Calu3 (cell line): ENCODE data around the gene STRIP2. TPM values are rescaled to one million over a fixed set of nuclear protein-coding genes. Genes with fewer than 3 reads are reported as not detected.

Source experiments
- BruUV-seq: library from RNA; stranded (reverse); fragments of 400-500 nt; replicated peaks from 2 replicates; lab custom pipeline; 2021; lab: Mats Ljungman, UMichigan
- CTCF ChIA-PET: fragments of 300-600 bp; sonication (Branson Sonifier 250); formaldehyde crosslinking; loops from one replicate; lab custom pipeline; 2022; ENCODE audit warnings: antibody characterized with exemption; lab: Charles Lee
- DNase-seq: peaks from one replicate; pipeline ENCODE4 v3.0.0; 2022
- H3K27ac Mint-ChIP-seq: one replicate; pipeline ENCODE4 v1.8.0; 2022; ENCODE audit warnings: mixed read lengths; ENCODE audit not compliant: unreplicated experiment
- H3K27me3 Mint-ChIP-seq: one replicate; pipeline ENCODE4 v1.8.0; 2022; ENCODE audit warnings: mixed read lengths; ENCODE audit not compliant: unreplicated experiment
- H3K36me3 Mint-ChIP-seq: one replicate; pipeline ENCODE4 v1.8.0; 2022; ENCODE audit warnings: mild to moderate bottlenecking, moderate library complexity, mixed read lengths; ENCODE audit not compliant: insufficient read depth, unreplicated experiment
- H3K4me1 Mint-ChIP-seq: one replicate; pipeline ENCODE4 v1.8.0; 2022; ENCODE audit warnings: mild to moderate bottlenecking, low read depth, mixed read lengths; ENCODE audit not compliant: unreplicated experiment
- H3K4me3 Mint-ChIP-seq: one replicate; pipeline ENCODE4 v1.8.0; 2022; ENCODE audit warnings: mild to moderate bottlenecking, low read depth, moderate library complexity, mixed read lengths; ENCODE audit not compliant: unreplicated experiment
- H3K9me3 Mint-ChIP-seq: one replicate; pipeline ENCODE4 v1.8.0; 2022; ENCODE audit warnings: low read depth, mixed read lengths; ENCODE audit not compliant: unreplicated experiment
- CTCF ChIP-seq: fragments of 200-600 bp; IDR thresholded peaks from one replicate; pipeline ENCODE4 v1.8.0; 2022; ENCODE audit warnings: antibody characterized with exemption; ENCODE audit not compliant: unreplicated experiment
- intact Hi-C: fragments of 100-400 bp; cut with micrococcal nuclease; formaldehyde crosslinking; loops from one replicate; pipeline ENCODE4 v1.10.0; 2022; ENCODE audit not compliant: unreplicated experiment
- total RNA-seq: library from RNA; stranded (reverse); gene quantifications from 2 replicates; pipeline ENCODE4 v1.2.3, GENCODE V29; 2022

The STRIP2 gene
- total RNA-seq, 1 experiment from 2014 or later = 10.1 TPM

GRCh38 chr7:129434675-129435318 is 565 bp downstream of the STRIP2 start:
- H3K9me3 Mint-ChIP-seq = no peaks in the 10 kb centered on the region
- no peak for TF ChIP-seq CTCF
- BruUV-seq = no TSS peak
- H3K36me3 Mint-ChIP-seq = peaks cover 25% of the 10 kb centered on the region
- CTCF ChIA-PET = interaction anchor here (0.9 to 2.6 kb wide), 6 partner anchors 13 to 271 kb away, joined by 3 to 21 read pairs (median 6); no protein-coding TSS in a partner anchor
- peaks cover 15% of the 10 kb centered on the region for H3K27me3 Mint-ChIP-seq
- H3K4me1 Mint-ChIP-seq = peaks cover 31% of the 10 kb centered on the region
- H3K4me3 Mint-ChIP-seq = peak overlapping the region; percentile 94
- H3K27ac Mint-ChIP-seq = no peak overlapping the region
- peak; percentile 12 for DNase-seq
- intact Hi-C loops = no loop called here

GRCh38 chr7:129435414-129435829 is 1.2 kb downstream of the STRIP2 start:
- CTCF ChIA-PET = interaction anchor here (2.3 kb wide), 1 partner anchor 60 kb away, joined by 12 read pairs; no protein-coding TSS in a partner anchor
- peaks cover 25% of the 10 kb centered on the region for H3K36me3 Mint-ChIP-seq
- peaks cover 15% of the 10 kb centered on the region for H3K27me3 Mint-ChIP-seq
- no peaks in the 10 kb centered on the region for H3K9me3 Mint-ChIP-seq
- no peak for TF ChIP-seq CTCF
- DNase-seq = no peak
- no peak overlapping the region for H3K27ac Mint-ChIP-seq
- no TSS peak for BruUV-seq
- peaks cover 37% of the 10 kb centered on the region for H3K4me1 Mint-ChIP-seq
- intact Hi-C loops = no loop called here
- peak overlapping the region; percentile 94 for H3K4me3 Mint-ChIP-seq

DNA sequence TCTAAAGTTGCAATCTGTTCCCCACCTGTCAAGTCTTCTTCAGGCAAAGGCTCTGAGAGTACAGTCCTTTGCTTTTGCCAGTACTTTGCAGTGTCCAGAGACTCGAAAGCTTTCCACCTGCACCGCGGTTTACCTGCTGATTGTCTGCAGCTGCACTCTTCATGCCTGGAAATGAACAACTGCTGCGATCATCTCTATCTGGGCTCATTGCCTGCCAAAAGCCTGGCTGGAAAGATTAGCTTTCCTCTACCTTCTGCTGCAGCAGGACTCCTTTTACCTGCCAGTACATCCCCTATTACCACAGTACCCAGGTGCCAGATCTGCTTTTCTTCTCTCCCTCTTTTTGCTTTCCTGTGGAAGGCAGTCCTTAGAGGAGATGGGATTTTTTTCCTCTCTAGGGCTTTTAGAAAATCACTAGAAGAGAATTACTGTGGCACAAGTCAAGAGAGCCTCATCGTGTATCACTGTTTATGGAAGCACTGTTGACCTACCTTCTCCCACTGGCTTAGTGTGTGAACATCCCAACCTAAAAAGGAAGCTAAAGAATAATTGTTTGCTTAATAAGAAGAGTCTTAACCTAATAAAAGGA is 2.2 kb downstream of the STRIP2 start:
- Mint-ChIP-seq H3K9me3 (no peaks in the 10 kb centered on the region), H3K36me3 (peaks cover 25% of the 10 kb centered on the region), H3K4me1 (peaks cover 40% of the 10 kb centered on the region), H3K4me3 (no peak overlapping the region), H3K27ac (no peak overlapping the region), H3K27me3 (peaks cover 15% of the 10 kb centered on the region)
- DNase-seq = no peak
- no peak for TF ChIP-seq CTCF
- intact Hi-C loops = no loop called here
- BruUV-seq = TSS peak; percentile 23
- CTCF ChIA-PET = no interaction called here

DNA sequence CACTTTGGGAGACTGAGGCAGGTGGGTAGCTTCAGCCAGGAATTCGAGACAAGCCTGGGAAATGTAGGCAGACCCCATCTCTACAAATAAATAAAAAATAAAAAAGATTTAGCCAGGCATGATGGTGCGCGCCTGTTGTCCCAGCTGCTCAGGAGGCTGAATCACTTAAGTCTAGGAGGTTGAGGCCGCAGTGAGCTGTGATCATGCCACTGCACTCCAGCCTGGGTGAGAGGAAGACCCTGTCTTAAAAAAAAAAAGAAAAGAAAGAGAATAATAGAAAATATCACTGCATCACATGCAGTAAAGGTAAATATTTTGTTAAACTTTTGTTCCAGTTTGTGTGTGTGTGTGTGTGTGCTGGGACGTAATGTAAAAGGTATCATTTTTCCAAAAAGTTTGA is 3.0 kb downstream of the STRIP2 start:
- no peak for TF ChIP-seq CTCF
- Mint-ChIP-seq H3K4me1 (peaks cover 40% of the 10 kb centered on the region), H3K4me3 (no peak overlapping the region), H3K27ac (no peak overlapping the region), H3K27me3 (peaks cover 13% of the 10 kb centered on the region), H3K9me3 (no peaks in the 10 kb centered on the region), H3K36me3 (peaks cover 25% of the 10 kb centered on the region)
- no TSS peak for BruUV-seq
- intact Hi-C loops = no loop called here
- CTCF ChIA-PET = no interaction called here
- no peak for DNase-seq
